GM19099 (cell line): Measurements from ENCODE around the gene ROBO1.

ENCODE experiments used
- POLR2A ChIP-seq: IDR thresholded peaks from 3 replicates; pipeline ENCODE4 v1.6.1; 2011; ENCODE audit warnings: low read depth; ENCODE audit not compliant: insufficient read length; ENCODE audit errors: extremely low read depth

Gene ROBO1

DNA sequence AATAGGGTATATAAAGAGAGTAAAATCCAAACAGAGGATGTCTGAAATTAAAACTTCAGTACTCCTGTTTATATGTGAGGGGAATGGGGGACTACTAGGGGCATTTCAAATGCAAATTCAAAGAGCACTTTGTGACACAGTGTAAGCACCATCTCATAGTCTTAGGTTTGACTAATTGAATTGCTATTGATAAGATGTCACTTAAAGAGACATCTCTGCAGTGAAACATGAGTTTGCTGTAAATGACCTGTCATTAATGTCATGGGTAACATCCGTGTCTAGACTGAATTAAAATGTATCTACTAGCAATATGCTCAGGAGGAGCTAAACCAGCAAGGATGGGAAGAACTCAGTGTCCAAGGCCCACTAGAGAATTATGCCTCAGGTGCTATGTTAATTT is 41.0 kb downstream of the ROBO1 start:
- no peak for TF ChIP-seq POLR2A

DNA sequence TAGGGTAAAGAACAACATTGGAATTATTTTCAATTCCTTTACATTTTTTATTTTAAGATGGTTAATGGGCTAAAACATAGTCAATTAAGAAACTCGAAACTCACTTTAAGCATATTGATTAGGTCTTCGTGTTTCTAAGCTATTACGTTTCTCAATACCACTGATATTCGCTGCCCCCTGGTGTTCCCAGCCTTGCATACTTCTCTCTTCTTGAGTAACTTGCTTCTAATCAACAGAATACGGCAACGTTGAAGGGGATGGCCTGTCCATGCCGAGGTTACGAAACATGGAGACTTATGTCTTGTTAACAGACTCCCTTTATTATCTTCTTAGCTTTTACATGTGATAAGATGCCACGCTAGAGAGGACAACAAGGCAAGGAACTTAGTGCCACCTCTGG is 43.6 kb downstream of the ROBO1 start:
- no peak for TF ChIP-seq POLR2A

DNA sequence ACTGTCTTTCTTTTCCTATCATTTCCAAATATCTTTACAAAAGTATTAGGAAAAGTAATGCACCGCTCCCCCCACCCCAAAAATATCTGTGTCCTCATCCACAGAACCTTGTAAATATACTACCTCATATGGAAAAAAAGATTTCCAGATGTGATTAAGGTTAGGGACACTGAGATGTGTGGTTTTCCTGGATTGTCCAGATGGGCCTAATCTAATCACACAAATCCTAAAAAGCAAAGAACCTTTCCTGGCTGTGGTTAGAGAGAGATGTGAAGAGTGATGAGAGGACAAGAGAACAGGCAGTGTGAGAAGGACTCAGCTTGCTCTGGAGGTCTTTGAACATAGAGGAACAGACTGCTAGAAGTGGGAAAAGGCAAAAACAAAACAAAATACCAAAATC is 77.7 kb downstream of the ROBO1 start:
- TF ChIP-seq POLR2A, result no peak

DNA sequence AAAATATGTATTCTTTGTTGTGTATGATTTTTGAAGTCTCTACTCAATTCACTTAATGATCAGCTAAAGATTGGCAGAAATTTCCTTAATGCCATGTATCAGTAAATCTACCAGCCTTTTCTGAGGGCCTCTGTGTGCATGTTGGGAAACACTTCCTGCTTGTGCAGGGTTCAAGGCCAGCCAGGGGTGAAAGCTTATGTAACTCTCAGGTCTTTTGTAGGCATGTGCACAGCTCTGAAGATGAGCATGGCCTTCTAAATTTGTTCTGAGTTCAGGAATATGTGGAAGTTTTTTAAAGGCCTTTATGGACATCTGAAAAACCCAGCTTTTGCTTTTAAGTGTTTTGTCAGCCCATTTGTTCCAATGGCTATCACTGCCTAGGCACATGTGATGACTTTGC is 82.7 kb downstream of the ROBO1 start:
- TF ChIP-seq POLR2A, result no peak

DNA sequence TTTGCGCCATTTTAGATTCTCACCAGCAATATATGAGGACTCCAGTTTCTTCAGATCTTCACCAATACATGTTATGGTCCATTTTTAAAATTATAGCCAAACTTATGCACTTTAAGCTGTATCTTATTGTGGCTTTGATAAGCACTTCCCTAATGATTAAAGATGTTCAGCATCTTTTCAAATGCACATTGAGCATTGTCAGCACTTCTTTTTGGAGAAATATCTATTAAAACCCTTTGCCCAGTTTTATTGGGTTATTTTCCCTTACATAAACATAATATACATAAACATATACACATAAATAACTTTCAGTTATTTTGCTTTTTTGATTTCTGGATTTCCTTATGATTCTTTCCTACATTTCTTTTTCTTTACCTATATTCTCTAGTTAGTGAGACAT is 83.8 kb downstream of the ROBO1 start:
- no peak for TF ChIP-seq POLR2A

DNA sequence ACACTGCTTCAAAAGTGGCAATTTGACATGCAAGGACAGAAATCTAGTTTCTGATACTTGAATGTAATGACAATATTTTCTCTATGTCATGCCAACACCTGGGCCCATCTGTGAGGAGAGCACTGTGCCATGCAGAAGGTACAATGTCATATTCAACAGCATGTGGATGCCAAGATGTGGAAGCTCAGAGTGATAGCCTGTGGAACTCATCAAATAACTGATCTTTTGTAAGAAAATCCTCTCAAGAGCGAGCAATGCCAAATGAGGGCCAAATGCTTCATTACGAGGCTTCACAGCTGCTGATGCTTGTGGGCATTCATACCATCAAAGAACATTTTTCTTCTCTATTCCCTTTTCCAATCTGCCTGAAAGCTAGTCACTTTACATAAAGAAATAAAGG is 95.1 kb downstream of the ROBO1 start:
- TF ChIP-seq POLR2A, result no peak

DNA sequence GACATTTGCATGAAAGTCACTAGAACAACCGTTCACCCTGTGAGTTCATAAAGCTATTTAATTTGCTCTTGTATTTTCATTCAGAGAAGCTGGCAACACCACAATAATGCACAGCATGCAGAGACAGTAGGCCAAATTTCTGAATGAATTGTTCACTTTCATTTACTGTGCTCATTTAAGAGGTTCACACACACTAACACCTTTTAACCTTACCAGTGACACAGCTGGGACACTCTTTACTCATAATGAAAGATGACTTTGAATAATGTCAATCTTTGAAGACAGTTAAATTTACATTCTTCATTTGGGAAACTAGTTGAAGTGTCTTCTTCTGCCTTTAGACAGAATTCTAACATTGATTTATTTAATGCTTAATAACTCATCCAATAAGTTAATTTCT is 95.7 kb downstream of the ROBO1 start:
- no peak for TF ChIP-seq POLR2A

DNA sequence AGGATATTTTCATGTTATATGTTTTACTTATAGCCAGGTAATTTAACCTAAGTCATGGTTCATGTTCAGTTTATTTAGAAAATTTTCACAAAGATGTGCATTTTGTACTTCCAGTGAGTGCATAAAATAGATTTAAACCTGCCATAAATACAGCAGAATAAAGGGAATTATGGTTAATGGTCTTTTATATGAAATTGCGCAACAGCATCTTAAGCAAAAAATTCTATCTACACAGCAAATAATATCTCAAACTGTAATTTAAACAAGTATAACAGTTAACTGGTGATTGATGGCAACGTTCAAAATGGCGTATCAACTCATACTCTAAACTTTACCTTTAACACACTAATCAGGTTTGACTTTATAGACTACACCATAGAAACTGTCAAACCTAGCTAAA is 97.6 kb downstream of the ROBO1 start:
- TF ChIP-seq POLR2A, result no peak

DNA sequence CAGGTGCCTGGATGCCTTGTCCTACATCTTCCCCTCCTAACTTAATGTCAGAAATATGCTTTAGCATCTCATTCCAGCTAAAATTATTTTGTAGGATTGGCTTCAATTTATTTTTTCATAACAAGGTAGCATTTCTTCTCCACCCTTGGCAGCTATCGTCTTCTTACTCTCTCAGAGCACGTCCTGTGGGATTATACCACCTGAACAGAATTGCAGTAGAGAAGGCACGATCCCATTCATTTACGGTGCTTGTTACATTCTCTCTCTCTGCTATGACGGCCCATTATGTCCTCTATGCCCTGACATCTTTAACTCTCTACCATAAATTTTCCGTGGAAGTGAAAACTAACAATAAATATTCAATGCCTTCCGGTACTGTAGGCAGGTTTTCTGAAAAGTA is 103.3 kb downstream of the ROBO1 start:
- TF ChIP-seq POLR2A, result no peak

DNA sequence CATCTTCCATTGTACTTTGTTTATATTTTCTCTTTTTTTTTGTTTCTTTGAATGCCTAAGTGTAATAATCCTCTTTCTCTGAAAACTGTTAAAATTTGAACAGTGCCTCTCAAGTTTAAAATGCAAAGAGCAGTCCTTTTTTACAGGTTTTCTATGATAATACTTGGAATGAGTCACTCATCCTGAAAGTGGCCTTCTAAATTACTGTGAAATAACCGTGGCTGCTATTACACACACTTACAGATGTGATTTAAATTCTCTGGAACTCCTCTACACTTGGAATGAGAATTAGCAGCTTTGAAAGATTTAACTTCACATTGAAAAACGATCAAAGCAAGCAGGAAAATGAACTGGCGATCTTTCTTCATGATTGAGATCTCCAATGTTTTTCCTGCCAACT is 105.9 kb downstream of the ROBO1 start:
- TF ChIP-seq POLR2A, result no peak

DNA sequence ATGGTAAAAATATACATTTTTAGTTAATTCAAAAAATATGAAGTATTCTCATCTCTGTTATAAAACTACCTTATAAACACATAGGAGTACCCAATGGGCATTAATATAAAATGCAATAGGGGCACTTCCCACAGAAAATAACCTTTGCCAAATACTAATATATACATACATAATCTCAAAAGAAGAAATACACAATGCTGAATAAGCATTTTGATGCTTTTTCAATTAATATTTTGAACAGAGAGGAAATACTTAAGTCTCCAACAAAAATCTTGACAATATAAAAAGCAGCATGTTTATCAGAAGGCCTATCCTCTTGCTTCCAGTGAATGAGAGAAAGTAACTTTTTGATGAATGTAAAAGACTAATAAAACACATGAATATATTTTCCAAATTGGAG is 110.7 kb downstream of the ROBO1 start:
- TF ChIP-seq POLR2A, result no peak

DNA sequence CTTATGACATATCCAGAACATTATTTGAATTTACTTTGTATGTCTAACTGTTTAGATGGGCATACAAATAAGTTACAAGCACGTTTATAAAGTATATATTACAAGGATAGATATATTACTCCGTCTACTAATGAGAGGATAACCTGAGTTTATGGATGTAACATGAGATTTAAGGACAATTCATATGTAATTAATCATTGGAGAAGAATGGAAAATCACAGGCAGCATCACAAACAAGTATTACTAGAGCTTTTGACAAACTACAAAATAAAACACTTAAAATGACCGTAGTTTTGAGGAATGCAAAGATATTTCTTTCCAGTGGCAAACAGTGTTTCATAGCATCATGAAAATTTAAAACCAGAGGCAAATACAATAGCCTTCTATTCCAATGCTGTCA is 113.8 kb downstream of the ROBO1 start:
- no peak for TF ChIP-seq POLR2A

DNA sequence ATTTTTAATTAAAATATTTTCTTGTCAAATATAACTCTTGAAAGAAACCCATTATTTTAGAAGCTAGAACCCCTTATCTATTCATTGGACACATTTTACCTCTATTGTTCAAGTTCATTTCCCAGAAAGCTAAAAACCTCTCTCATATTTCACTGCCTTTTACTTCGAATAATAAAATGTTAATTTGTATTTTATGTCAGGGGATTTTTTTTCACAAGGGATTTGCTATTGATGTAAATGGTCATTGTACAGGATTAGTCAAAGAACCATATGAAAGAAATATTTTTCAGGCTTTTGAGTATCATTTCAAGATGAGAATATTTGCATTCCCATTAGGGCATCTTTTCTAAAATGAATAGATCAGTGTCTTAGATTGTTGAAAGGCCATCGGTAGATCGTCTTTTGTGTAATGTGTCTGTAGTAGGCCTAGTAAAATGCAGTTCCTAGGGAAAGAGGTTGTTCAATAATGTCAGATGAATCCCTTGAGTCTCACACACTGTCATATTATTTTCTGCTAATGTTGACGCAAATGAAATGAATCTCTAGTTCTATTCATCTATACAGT is 114.5 kb downstream of the ROBO1 start:
- no peak for TF ChIP-seq POLR2A

DNA sequence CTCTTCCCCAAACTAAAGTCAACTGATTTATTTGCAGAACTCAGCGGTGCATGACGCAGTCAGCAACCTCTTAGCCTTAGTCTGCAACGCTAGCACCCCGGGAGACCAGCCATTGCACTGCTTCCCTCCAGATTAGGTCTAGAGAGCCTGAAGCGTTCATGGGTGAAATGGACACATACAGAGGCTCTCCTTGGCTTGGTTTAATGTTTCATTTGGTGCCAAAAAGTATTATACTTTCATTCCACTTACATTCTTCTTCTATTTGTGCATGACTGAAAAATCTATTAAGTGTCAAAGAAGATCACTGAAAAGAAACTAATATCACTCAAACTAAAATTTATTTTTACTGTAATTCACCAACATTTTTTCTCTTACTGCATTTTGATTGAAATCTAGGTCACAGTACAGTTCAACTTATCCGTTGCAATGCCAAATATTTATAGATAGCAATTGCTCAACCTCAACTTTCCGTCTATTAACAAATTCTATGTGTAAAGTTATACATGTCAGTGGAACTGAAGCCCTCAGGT is 116.2 kb downstream of the ROBO1 start:
- no peak for TF ChIP-seq POLR2A

DNA sequence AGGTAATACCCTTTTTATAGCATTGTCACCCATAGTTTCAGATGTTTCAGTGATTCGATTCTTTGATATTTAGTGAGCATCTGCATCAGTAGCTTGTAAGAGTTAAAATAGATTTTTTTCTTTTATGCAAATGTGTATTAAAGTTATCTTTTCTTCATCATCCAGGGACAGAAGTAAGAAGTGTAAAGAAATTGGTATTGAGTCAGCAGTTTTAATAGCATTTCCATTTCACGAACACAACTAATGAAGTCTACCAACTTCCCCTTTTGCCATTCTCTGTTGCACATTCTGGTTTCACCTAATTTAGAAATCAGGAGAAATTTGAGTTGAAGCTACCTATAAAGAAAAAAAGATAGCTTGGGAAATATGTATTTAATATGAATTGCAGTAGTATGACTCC is 127.9 kb downstream of the ROBO1 start:
- TF ChIP-seq POLR2A, result no peak

DNA sequence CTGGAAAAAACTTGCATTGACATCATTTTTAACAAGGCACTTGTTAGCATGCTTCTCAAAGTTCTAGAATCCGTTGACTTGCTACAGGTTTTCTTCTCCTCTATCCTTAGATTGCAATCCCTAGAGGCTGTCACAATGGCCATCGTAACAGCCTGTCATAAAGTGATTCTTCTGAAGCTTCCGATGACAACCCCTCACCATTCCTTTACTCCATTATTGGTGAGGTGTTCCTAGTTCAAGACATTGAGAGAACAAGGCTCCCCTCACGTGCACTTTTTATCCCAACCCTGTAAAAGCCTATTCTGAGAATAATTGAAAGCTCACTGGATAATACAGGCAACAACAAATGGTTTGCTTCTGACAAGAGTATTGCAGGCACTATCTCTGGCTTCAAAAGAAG is 131.4 kb downstream of the ROBO1 start:
- no peak for TF ChIP-seq POLR2A

DNA sequence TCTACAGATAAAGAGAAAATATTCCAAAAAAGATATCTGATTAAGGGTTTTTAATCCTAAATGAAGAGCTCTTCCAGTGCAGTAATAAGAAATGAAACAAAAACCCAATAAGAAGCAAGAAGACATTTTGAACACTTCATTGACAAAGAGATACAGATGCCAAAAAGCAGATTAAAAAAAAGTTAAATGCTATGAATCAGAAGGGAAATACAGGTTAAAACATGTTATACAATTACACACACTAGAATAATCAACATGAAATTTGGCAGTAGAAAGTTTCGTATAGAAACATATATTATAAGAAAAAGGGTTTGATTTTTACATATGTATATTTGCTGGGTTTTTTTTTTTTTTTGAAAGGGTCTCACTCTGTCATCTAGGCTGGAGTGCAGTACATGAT is 135.0 kb downstream of the ROBO1 start:
- TF ChIP-seq POLR2A, result no peak
